ENCODE data around the gene COL27A1. TPM values are rescaled to one million over a fixed set of nuclear protein-coding genes. Genes with fewer than 3 reads are reported as not detected.

Gene COL27A1
- total and polyA plus RNA-seq, 4 donors, result 1.9 to 59.4 (median 45.6) TPM

GRCh38 chr9:114274217-114274616 is 118.9 kb downstream of the COL27A1 start:
- Histone ChIP-seq H3K9me3 (ENCODE audit: control insufficient read depth, low read length) (no peaks in the 10 kb centered on the region), H3K27ac (ENCODE audit: low read depth in 1 of 2, low read length in 2 of 2) (no peak overlapping the region), H3K4me3 (ENCODE audit: low read length in 2 of 2) (no peak overlapping the region), H3K27me3 (ENCODE audit: control insufficient read depth in 1 of 2, insufficient read depth in 2 of 2, low read length in 1 of 2) (no peaks in the 10 kb centered on the region), H3K36me3 (ENCODE audit: control insufficient read depth in 1 of 2, insufficient read depth in 2 of 2, low read length in 1 of 2) (no peaks in the 10 kb centered on the region), H3K4me1 (ENCODE audit: control insufficient read depth in 1 of 2, insufficient read depth in 2 of 2, low read length in 2 of 2) (no peaks in the 10 kb centered on the region)
- no peak for ATAC-seq (ENCODE audit: low FRiP score)
- WGBS, 2 donors, result 78 to 79% methylated on average over 5 of the region's 5 CpGs
- DNase-seq, result peak in 1 of 2 donors; percentile 11
- intact Hi-C loops (cut with DNase I), result loop anchor here in 1 of 2 donors (5.0 kb wide), 2 partner anchors 117 to 167 kb away; partner anchors contain the start of gene COL27A1

- WGBS, 2 donors, result 64 to 81% methylated on average over 10 to 15 of the region's 15 CpGs
- H3K36me3 ChIP-seq (ENCODE audit: control insufficient read depth in 1 of 2, insufficient read depth in 2 of 2, low read length in 1 of 2), result no peaks in the 10 kb centered on the region
These were observed 120.1 kb downstream of the COL27A1 start for GRCh38 chr9:114275246-114276004.

GRCh38 chr9:114276908-114277821 is 121.8 kb downstream of the COL27A1 start:
- 82 to 85% methylated on average over 18 of the region's 18 CpGs for WGBS, 2 donors
- Histone ChIP-seq H3K27me3 (ENCODE audit: control insufficient read depth in 1 of 2, insufficient read depth in 2 of 2, low read length in 1 of 2) (no peaks in the 10 kb centered on the region), H3K4me3 (ENCODE audit: low read length in 2 of 2) (no peak overlapping the region), H3K36me3 (ENCODE audit: control insufficient read depth in 1 of 2, insufficient read depth in 2 of 2, low read length in 1 of 2) (no peaks in the 10 kb centered on the region), H3K27ac (ENCODE audit: low read depth in 1 of 2, low read length in 2 of 2) (no peak overlapping the region), H3K9me3 (ENCODE audit: control insufficient read depth, low read length) (no peaks in the 10 kb centered on the region), H3K4me1 (ENCODE audit: control insufficient read depth in 1 of 2, insufficient read depth in 2 of 2, low read length in 2 of 2) (no peaks in the 10 kb centered on the region)
- intact Hi-C loops (cut with DNase I), result loop anchor here in 1 of 2 donors (5.0 kb wide), 1 partner anchor 40 kb away; no protein-coding TSS in a partner anchor
- peak; percentile 48 to 79 for DNase-seq
- ATAC-seq (ENCODE audit: low FRiP score), result no peak

More at GRCh38 chr9:114275246-114276004, 120.1 kb downstream of the COL27A1 start:
- Histone ChIP-seq H3K9me3 (ENCODE audit: control insufficient read depth, low read length) (no peaks in the 10 kb centered on the region), H3K4me3 (ENCODE audit: low read length in 2 of 2) (no peak overlapping the region), H3K27ac (ENCODE audit: low read depth in 1 of 2, low read length in 2 of 2) (no peak overlapping the region), H3K4me1 (ENCODE audit: control insufficient read depth in 1 of 2, insufficient read depth in 2 of 2, low read length in 2 of 2) (no peaks in the 10 kb centered on the region), H3K27me3 (ENCODE audit: control insufficient read depth in 1 of 2, insufficient read depth in 2 of 2, low read length in 1 of 2) (no peaks in the 10 kb centered on the region)
- DNase-seq (peak; percentile 41 to 61), ATAC-seq (ENCODE audit: low FRiP score) (no peak)
- intact Hi-C loops (cut with DNase I), result loop anchor here in 1 of 2 donors (5.0 kb wide), 1 partner anchor 38 kb away; no protein-coding TSS in a partner anchor

GRCh38 chr9:114278356-114278755 is 123.0 kb downstream of the COL27A1 start:
- DNase-seq, result peak in 1 of 2 donors; percentile 5

GRCh38 chr9:114278881-114279570 is 123.7 kb downstream of the COL27A1 start:
- Histone ChIP-seq H3K27me3 (ENCODE audit: control insufficient read depth in 1 of 2, insufficient read depth in 2 of 2, low read length in 1 of 2) (no peaks in the 10 kb centered on the region), H3K9me3 (ENCODE audit: control insufficient read depth, low read length) (no peaks in the 10 kb centered on the region), H3K27ac (ENCODE audit: low read depth in 1 of 2, low read length in 2 of 2) (peak overlapping the region in 1 of 2 donors; percentile 19), H3K4me1 (ENCODE audit: control insufficient read depth in 1 of 2, insufficient read depth in 2 of 2, low read length in 2 of 2) (no peaks in the 10 kb centered on the region), H3K4me3 (ENCODE audit: low read length in 2 of 2) (no peak overlapping the region), H3K36me3 (ENCODE audit: control insufficient read depth in 1 of 2, insufficient read depth in 2 of 2, low read length in 1 of 2) (no peaks in the 10 kb centered on the region)
- ATAC-seq (ENCODE audit: low FRiP score) (peak; percentile 63), DNase-seq (peak; percentile 88)
- 5 to 11% methylated on average over 14 of the region's 14 CpGs for WGBS, 2 donors
- intact Hi-C loops (cut with DNase I), result loop anchor here in 1 of 2 donors (5.0 kb wide), 1 partner anchor 42 kb away; no protein-coding TSS in a partner anchor

More at GRCh38 chr9:114278356-114278755, 123.0 kb downstream of the COL27A1 start:
- Histone ChIP-seq H3K27me3 (ENCODE audit: control insufficient read depth in 1 of 2, insufficient read depth in 2 of 2, low read length in 1 of 2) (no peaks in the 10 kb centered on the region), H3K36me3 (ENCODE audit: control insufficient read depth in 1 of 2, insufficient read depth in 2 of 2, low read length in 1 of 2) (no peaks in the 10 kb centered on the region), H3K4me1 (ENCODE audit: control insufficient read depth in 1 of 2, insufficient read depth in 2 of 2, low read length in 2 of 2) (no peaks in the 10 kb centered on the region), H3K9me3 (ENCODE audit: control insufficient read depth, low read length) (no peaks in the 10 kb centered on the region), H3K4me3 (ENCODE audit: low read length in 2 of 2) (no peak overlapping the region), H3K27ac (ENCODE audit: low read depth in 1 of 2, low read length in 2 of 2) (peak overlapping the region in 1 of 2 donors; percentile 10)
- ATAC-seq (ENCODE audit: low FRiP score), result no peak
- intact Hi-C loops (cut with DNase I), result loop anchor here in 1 of 2 donors (5.0 kb wide), 1 partner anchor 41 kb away; no protein-coding TSS in a partner anchor
- 53 to 59% methylated on average over 2 to 3 of the region's 3 CpGs for WGBS, 2 donors

- H3K4me3 ChIP-seq (ENCODE audit: low read length in 2 of 2), result no peak overlapping the region
- H3K9me3 ChIP-seq (ENCODE audit: control insufficient read depth, low read length), result no peaks in the 10 kb centered on the region
- intact Hi-C loops (cut with DNase I), result loop anchor here in 1 of 2 donors (5.0 kb wide), 1 partner anchor 42 kb away; no protein-coding TSS in a partner anchor
- no peaks in the 10 kb centered on the region for H3K4me1 ChIP-seq (ENCODE audit: control insufficient read depth in 1 of 2, insufficient read depth in 2 of 2, low read length in 2 of 2)
- ATAC-seq (ENCODE audit: low FRiP score) (no peak), DNase-seq (peak in 1 of 2 donors; percentile 10)
- no peaks in the 10 kb centered on the region for H3K27me3 ChIP-seq (ENCODE audit: control insufficient read depth in 1 of 2, insufficient read depth in 2 of 2, low read length in 1 of 2)
- no peaks in the 10 kb centered on the region for H3K36me3 ChIP-seq (ENCODE audit: control insufficient read depth in 1 of 2, insufficient read depth in 2 of 2, low read length in 1 of 2)
- WGBS, 2 donors, result 92% methylated on average over 3 of the region's 3 CpGs
- H3K27ac ChIP-seq (ENCODE audit: low read depth in 1 of 2, low read length in 2 of 2), result no peak overlapping the region
These were observed 124.4 kb downstream of the COL27A1 start for GRCh38 chr9:114279693-114280092.

- intact Hi-C loops (cut with DNase I), result no loop called here
- no peaks in the 10 kb centered on the region for H3K27me3 ChIP-seq (ENCODE audit: control insufficient read depth in 1 of 2, insufficient read depth in 2 of 2, low read length in 1 of 2)
- DNase-seq (peak; percentile 15 to 41), ATAC-seq (ENCODE audit: low FRiP score) (no peak)
- H3K4me1 ChIP-seq (ENCODE audit: control insufficient read depth in 1 of 2, insufficient read depth in 2 of 2, low read length in 2 of 2), result no peaks in the 10 kb centered on the region
- H3K9me3 ChIP-seq (ENCODE audit: control insufficient read depth, low read length), result no peaks in the 10 kb centered on the region
- H3K4me3 ChIP-seq (ENCODE audit: low read length in 2 of 2), result no peak overlapping the region
- H3K36me3 ChIP-seq (ENCODE audit: control insufficient read depth in 1 of 2, insufficient read depth in 2 of 2, low read length in 1 of 2), result no peaks in the 10 kb centered on the region
- H3K27ac ChIP-seq (ENCODE audit: low read depth in 1 of 2, low read length in 2 of 2), result no peak overlapping the region
- WGBS, 2 donors, result 88 to 96% methylated on average over 8 of the region's 8 CpGs
These were observed 125.5 kb downstream of the COL27A1 start for GRCh38 chr9:114280636-114281472.
